Osteoblast (primary cell): ENCODE measurements around the gene OTUB2. TPM values are rescaled to one million over a fixed set of nuclear protein-coding genes. Genes with fewer than 3 reads are reported as not detected.

Experiments used
- DNase-seq: peaks from one replicate; pipeline ENCODE4 v3.0.0; 2011; ENCODE audit warnings: low spot score, mixed read lengths; ENCODE audit not compliant: insufficient read length; ENCODE audit errors: missing footprints
- H2AFZ ChIP-seq: 2 replicates; pipeline ENCODE4 v1.6.0; 2011; ENCODE audit warnings: mild to moderate bottlenecking, low read length
- H3K27ac ChIP-seq: 2 replicates; pipeline ENCODE4 v1.5.1; 2011; ENCODE audit warnings: mild to moderate bottlenecking, low read depth, low read length, moderate library complexity
- H3K27me3 ChIP-seq: 2 replicates; pipeline ENCODE4 v1.6.0; 2012; ENCODE audit warnings: mild to moderate bottlenecking, control low read depth, inconsistent platforms, low read length, moderate library complexity; ENCODE audit not compliant: insufficient read depth
- H3K36me3 ChIP-seq: 2 replicates; pipeline ENCODE4 v1.5.1; 2011; ENCODE audit warnings: mild to moderate bottlenecking, low read length, control low read depth, moderate library complexity; ENCODE audit not compliant: insufficient read depth
- H3K4me1 ChIP-seq: 2 replicates; pipeline ENCODE4 v1.5.1; 2011; ENCODE audit warnings: mild to moderate bottlenecking, low read length, control low read depth, moderate library complexity; ENCODE audit not compliant: insufficient read depth
- H3K4me2 ChIP-seq: 2 replicates; pipeline ENCODE4 v1.6.0; 2011; ENCODE audit warnings: mild to moderate bottlenecking, low read length; ENCODE audit not compliant: insufficient read depth
- H3K4me3 ChIP-seq: fragments of 200-600 bp; sonication (generic); 3 replicates; pipeline ENCODE4 v1.5.1; 2012; ENCODE audit warnings: mild to moderate bottlenecking, low read length, inconsistent platforms; ENCODE audit not compliant: insufficient read depth
- H3K79me2 ChIP-seq: 2 replicates; pipeline ENCODE4 v1.6.0; 2012; ENCODE audit warnings: mild to moderate bottlenecking, low read length, control low read depth, inconsistent platforms; ENCODE audit not compliant: insufficient read depth
- H3K9me3 ChIP-seq: 2 replicates; pipeline ENCODE4 v1.5.1; 2011; ENCODE audit warnings: low read depth, low read length, control low read depth
- H4K20me1 ChIP-seq: 2 replicates; pipeline ENCODE4 v1.6.0; 2012; ENCODE audit warnings: mild to moderate bottlenecking, low read length, control low read depth; ENCODE audit not compliant: insufficient read depth
- CTCF ChIP-seq: IDR thresholded peaks from 2 replicates; pipeline ENCODE4 v1.5.1; 2011; ENCODE audit warnings: mild to moderate bottlenecking, low read depth, low read length, moderate library complexity; ENCODE audit errors: extremely low read depth
- total RNA-seq: library from RNA; depleted of rRNA; stranded (reverse); fragments of >200 nt; gene quantifications from 2 replicates; pipeline ENCODE4 v1.2.3, GENCODE V29; 2012

The OTUB2 gene
- total RNA-seq, 1 donor, result 1.4 TPM

DNA sequence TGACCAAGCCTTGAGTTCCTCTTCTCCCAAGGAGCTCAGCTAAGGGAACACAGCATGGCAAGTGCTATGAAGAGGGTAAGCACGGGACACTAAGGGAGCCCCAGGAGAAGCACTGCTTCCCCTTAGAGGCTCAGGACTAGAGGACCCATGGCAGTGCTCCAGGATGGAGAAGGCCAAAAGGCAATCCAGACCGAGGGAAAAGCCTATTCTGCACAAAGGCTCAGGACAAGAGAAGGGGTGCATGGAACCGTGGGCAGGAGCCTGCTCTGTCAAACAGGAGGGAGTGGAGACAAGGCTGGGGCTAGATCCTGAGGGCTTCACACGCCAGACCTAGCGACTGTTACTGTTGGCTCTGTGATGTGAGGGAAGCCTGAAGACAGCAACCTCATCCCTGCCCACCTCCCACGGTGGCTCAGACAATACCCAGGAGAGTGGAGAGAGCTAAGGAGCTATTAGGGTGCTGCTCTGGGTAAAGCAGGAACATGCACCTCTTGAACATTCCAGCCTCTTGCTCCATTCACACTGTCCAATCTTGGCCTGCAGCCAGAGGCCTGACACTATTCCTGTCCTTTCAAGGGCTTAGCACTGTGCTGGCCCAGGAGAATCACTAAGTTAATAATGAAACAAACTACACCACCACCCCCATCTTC is 24.2 kb downstream of the OTUB2 start:
- peaks cover 88% of the 10 kb centered on the region for H3K36me3 ChIP-seq
- no peaks in the 10 kb centered on the region for H3K27me3 ChIP-seq
- DNase-seq, result no peak
- peaks cover 20% of the 10 kb centered on the region for H4K20me1 ChIP-seq
- H2AFZ ChIP-seq, result no peak overlapping the region
- no peak overlapping the region for H3K4me3 ChIP-seq
- H3K4me1 ChIP-seq, result no peaks in the 10 kb centered on the region
- H3K4me2 ChIP-seq, result no peak overlapping the region
- H3K27ac ChIP-seq, result no peak overlapping the region
- H3K9me3 ChIP-seq, result no peaks in the 10 kb centered on the region
- H3K79me2 ChIP-seq, result no peaks in the 10 kb centered on the region
- no peak for TF ChIP-seq CTCF

- Histone ChIP-seq H3K9me3 (no peaks in the 10 kb centered on the region), H3K27ac (no peak overlapping the region), H3K4me2 (no peak overlapping the region), H3K36me3 (peaks cover 88% of the 10 kb centered on the region), H4K20me1 (peaks cover 20% of the 10 kb centered on the region), H3K4me3 (no peak overlapping the region), H2AFZ (no peak overlapping the region), H3K4me1 (no peaks in the 10 kb centered on the region), H3K27me3 (no peaks in the 10 kb centered on the region), H3K79me2 (no peaks in the 10 kb centered on the region)
- no peak for DNase-seq
- peak; percentile 57 for TF ChIP-seq CTCF
These were observed 25.0 kb downstream of the OTUB2 start for GRCh38 chr14:94051115-94051514.

GRCh38 chr14:94051779-94052178 is 25.6 kb downstream of the OTUB2 start:
- no peak for TF ChIP-seq CTCF
- no peak overlapping the region for H3K4me2 ChIP-seq
- peaks cover 91% of the 10 kb centered on the region for H3K36me3 ChIP-seq
- H4K20me1 ChIP-seq, result peaks cover 20% of the 10 kb centered on the region
- no peaks in the 10 kb centered on the region for H3K4me1 ChIP-seq
- H2AFZ ChIP-seq, result no peak overlapping the region
- H3K27me3 ChIP-seq, result no peaks in the 10 kb centered on the region
- no peak overlapping the region for H3K27ac ChIP-seq
- no peaks in the 10 kb centered on the region for H3K79me2 ChIP-seq
- H3K4me3 ChIP-seq, result no peak overlapping the region
- no peaks in the 10 kb centered on the region for H3K9me3 ChIP-seq
- DNase-seq, result no peak

- H2AFZ ChIP-seq, result no peak overlapping the region
- no peak overlapping the region for H3K4me2 ChIP-seq
- peaks cover 20% of the 10 kb centered on the region for H4K20me1 ChIP-seq
- TF ChIP-seq CTCF, result no peak
- H3K9me3 ChIP-seq, result no peaks in the 10 kb centered on the region
- no peaks in the 10 kb centered on the region for H3K4me1 ChIP-seq
- H3K27me3 ChIP-seq, result no peaks in the 10 kb centered on the region
- H3K4me3 ChIP-seq, result no peak overlapping the region
- peaks cover 90% of the 10 kb centered on the region for H3K36me3 ChIP-seq
- no peaks in the 10 kb centered on the region for H3K79me2 ChIP-seq
- H3K27ac ChIP-seq, result no peak overlapping the region
- no peak for DNase-seq
These were observed 26.1 kb downstream of the OTUB2 start for GRCh38 chr14:94052199-94052598.
